22Rv1 (cell line): ENCODE measurements around the gene SNAP25.

Source experiments
- ZFX ChIP-seq: fragments of 450-650 bp; IDR thresholded peaks from 2 replicates; pipeline ENCODE4 v1.6.1; 2017; ENCODE audit warnings: antibody characterized with exemption, borderline replicate concordance
- TF ChIP-seq, protein P1 (sequence below): fragments of 450-650 bp; IDR thresholded peaks from 2 replicates; pipeline ENCODE4 v1.5.1; 2017; ENCODE audit warnings: mild to moderate bottlenecking

GRCh38 chr20:10318291-10319024, 99.8 kb downstream of the SNAP25 start:
- TF ChIP-seq, protein P1, sequence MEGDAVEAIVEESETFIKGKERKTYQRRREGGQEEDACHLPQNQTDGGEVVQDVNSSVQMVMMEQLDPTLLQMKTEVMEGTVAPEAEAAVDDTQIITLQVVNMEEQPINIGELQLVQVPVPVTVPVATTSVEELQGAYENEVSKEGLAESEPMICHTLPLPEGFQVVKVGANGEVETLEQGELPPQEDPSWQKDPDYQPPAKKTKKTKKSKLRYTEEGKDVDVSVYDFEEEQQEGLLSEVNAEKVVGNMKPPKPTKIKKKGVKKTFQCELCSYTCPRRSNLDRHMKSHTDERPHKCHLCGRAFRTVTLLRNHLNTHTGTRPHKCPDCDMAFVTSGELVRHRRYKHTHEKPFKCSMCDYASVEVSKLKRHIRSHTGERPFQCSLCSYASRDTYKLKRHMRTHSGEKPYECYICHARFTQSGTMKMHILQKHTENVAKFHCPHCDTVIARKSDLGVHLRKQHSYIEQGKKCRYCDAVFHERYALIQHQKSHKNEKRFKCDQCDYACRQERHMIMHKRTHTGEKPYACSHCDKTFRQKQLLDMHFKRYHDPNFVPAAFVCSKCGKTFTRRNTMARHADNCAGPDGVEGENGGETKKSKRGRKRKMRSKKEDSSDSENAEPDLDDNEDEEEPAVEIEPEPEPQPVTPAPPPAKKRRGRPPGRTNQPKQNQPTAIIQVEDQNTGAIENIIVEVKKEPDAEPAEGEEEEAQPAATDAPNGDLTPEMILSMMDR = no peak
- TF ChIP-seq ZFX = no peak
